HG03280 (cell line): ENCODE results near the gene MOGAT3.
A peak's percentile ranks its signal among the peaks of the same experiment; 100 is the strongest.

Source experiments
- ATAC-seq: cut with Tn5 transposase; IDR thresholded peaks from one replicate; pipeline ENCODE4 v1.9.1; 2021; ENCODE audit warnings: mild to moderate bottlenecking, moderate library complexity; ENCODE audit not compliant: unreplicated experiment

The MOGAT3 gene

GRCh38 chr7:101173752-101174244, 27.0 kb downstream of the MOGAT3 start:
- peak; percentile 66 for ATAC-seq

GRCh38 chr7:101172854-101173751, 27.7 kb downstream of the MOGAT3 start:
- ATAC-seq: no peak

- ATAC-seq: no peak
Measured at GRCh38 chr7:101172005-101172853, 28.6 kb downstream of the MOGAT3 start.

GRCh38 chr7:101171442-101171837, 29.4 kb downstream of the MOGAT3 start:
- ATAC-seq: no peak

DNA sequence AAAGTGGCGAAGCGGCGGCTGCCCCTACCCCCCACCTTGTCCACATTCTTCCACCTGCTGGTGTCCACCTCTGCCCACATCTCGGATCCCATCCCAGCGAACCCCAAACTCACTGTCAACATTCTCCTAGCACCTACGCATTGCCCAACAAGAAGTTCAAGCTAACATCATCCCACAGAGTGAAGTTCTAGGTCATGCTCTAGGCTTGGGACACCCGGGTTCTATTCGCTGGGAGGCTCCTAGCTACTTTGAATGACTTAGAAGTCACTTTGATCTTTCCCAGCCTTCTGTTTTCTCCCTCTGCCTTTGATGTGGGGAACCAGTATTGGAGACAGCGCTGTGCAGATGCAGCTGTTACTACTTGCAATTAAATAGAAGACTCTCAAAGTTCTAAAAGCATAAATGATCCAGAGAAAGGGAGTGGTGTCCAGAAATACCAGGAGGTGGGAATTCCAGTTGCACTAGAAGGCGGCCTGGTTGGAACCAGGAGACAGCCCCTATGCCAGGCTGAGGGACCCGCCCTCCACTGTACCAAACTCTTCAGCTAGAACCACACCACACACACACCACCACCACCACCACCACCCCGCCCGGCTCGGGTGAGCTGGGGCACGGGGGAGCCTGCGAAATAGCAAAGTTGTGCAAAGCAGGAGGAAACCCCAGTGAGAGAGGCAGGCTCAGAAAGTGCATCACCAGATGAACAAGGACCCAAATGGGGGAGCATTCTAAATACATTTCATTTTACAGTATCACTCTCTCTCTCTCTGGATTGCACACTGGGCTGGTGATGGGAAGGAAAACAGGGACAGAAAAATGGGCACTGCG, 30.0 kb downstream of the MOGAT3 start:
- ATAC-seq: no peak

- no peak for ATAC-seq
Measured at GRCh38 chr7:101169838-101170551, 30.8 kb downstream of the MOGAT3 start.

DNA sequence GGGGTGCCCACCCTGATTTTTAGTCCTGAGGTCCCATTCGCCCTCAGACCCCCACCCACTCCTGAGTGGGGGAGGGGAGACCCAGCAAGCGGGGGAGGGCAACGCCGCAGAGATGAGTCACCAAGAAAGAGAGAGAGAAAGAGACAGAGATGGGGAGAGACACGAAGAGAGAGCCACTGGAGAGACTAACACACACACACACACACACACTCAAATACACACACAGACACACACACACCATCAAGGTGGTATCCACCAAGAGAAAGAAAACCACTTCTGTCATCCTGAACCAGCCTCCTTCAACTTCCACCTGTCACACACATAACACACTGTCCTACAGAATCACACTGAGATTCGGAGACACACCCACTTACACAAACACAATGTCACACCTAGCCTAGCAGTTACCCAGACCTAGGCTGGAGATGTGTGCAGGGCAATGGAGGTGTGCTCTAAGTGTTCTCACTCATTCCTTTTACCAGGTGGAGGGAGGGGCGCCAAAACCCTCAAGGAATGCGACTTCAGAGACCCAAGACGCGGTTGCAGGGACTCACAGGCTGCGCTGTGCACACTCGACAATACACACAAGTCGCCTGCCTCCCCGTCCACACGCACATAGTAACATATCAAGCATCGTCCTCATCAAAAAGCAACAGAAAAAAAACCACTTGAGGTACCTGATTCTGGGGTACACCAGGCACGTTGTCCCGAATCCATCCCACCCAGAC, 31.6 kb downstream of the MOGAT3 start:
- no peak for ATAC-seq

DNA sequence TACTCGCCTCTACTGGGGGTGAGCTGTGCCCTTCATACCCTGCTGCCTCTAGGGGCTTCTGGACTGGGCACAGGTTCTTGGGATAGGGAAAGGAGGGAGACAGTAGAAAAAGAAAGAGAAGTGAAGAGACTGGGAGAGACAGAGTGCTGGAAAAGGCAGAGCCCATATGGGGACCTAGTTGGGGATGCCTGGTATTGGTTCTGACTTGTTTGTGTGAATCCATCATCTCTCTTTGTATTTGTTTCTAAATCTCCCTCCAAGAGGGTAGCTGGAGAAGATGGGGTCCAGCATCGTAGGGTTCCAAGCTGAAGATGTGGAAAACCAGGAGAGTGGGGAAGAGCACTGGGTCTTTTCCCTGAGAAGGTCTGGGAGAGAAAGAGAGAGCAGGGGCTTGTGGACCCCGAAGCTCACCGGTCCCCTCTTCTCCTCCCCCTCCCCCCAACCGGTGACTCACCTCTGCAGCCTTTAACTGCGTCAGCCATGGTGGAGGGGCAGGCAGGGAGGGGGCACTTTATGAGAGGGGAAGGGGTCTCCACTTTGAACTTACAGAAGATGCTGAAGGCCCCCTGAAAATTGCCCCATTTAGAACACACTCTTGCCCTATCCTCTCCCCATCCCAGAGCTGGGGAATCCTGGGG, 32.3 kb downstream of the MOGAT3 start:
- ATAC-seq: no peak

DNA sequence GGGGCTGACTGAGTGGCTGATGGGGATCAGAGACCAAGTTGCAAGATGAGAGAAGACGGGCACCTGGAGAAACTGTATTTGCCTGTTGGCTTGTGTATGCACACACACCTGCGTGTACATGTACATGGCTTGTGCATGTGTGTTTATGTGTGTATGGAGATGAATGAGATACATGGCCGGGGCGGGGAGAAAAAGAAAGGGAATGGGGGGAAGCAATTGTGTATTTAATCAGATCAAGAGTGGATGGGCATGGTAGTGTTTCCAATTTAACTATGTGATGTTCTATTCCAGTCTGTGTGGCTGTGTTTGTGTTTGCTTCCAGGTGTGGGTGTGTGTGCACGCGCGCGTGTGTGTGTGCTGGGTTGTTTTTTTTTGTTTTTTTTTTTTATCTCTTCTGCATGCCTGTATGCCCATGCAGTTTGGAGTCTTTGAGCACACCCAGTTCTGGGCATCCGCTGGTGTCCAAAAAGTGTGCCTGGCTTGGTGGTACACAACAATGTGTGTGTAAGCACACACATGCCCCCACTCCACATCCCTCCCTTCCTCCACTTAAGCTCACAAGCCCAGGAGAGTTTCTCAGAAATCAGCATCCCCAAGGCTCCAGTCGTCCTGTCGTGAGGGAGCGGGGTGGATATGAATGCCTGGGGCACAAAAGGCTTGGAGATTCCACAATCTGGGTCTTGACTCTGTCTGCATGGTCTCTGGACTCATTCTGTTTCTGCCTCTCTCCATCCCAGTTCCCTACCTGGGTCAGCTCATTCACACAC, 33.0 kb downstream of the MOGAT3 start:
- ATAC-seq: no peak

DNA sequence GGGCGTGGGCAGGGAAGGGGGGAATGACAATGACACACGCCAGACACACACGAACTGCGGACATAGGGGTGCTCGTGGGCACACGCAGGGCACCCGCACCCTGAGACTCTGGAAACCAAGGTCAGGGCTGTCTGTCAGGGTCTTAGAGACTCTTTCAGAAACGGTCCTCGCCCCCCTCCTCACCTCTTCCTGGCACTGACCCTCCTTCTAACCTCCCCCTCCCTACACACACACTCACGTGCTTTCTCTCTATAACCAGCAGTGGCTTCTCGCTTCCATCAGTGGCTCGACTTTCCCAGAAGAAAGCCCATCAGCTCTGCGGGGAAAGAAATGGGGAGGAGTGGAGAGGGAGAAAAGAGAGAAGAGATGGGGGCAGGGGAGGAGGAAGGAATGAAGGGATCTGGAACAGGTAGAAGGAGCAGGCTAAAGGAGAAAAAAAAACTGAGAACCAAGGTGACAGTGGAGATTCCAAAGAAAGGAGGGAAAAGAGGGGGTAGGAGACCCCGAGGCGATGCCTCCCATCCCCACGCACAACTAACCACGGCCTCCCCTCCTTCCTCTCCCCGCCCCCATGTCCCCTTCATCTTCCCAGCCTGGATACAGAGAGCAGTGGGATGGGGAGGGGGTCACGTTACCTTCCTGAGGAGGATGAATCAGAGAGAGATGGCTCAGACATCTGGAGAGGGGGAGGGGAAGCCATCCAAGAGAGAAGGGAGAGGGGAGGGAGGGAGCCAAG, 33.8 kb downstream of the MOGAT3 start:
- ATAC-seq: no peak

GRCh38 chr7:101166648-101166908, 34.3 kb downstream of the MOGAT3 start:
- no peak for ATAC-seq

GRCh38 chr7:101165958-101166647, 34.7 kb downstream of the MOGAT3 start:
- no peak for ATAC-seq

DNA sequence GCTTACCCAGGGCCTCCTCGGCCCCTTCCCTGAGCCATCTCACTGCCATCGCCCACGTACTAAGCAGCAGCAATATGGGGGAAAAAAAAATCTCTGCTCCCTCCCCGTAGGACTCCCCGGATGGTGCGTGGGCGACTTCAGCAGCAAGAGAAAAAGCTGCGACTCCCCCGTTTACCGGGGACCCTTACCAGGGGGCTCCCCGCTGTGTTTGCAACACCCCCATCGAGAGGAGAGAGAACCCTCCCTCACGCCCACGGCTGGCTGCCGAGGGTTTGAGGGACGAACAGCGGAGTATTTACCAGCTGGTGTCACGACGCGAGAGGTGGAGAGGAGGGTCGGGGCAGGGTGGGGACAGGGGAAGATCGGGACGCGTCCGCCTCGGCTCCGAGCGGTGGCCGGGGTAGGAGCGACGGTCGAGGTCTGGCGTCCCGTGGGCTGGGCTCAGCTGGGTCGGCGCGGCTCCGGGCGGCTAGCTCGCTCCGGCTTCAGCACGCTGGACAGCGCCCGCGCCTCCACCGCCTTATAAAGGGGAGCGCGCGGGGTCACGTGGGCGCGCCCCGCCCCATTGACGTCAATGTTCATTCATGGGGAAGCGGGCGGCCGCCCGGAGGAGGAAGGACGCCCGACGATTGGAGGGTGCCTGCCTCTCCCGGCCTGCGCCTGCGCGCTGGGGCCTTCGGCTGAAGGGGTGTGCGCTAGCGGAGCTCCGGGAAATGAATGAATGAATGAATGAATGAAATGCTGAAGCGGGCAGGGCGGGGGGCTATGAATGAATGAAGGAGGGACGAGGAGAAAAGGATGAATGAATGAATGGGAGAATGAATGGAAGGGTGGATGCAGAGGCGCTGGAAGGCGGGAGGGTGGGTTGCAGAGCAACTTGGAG, 35.5 kb downstream of the MOGAT3 start, which contains the start of gene VGF:
VGF (minus strand) TSS at position 495 of the 883 bp plus-strand sequence. CDS start 726 bp downstream, outside the sequence.
- peak; percentile 84 for ATAC-seq

DNA sequence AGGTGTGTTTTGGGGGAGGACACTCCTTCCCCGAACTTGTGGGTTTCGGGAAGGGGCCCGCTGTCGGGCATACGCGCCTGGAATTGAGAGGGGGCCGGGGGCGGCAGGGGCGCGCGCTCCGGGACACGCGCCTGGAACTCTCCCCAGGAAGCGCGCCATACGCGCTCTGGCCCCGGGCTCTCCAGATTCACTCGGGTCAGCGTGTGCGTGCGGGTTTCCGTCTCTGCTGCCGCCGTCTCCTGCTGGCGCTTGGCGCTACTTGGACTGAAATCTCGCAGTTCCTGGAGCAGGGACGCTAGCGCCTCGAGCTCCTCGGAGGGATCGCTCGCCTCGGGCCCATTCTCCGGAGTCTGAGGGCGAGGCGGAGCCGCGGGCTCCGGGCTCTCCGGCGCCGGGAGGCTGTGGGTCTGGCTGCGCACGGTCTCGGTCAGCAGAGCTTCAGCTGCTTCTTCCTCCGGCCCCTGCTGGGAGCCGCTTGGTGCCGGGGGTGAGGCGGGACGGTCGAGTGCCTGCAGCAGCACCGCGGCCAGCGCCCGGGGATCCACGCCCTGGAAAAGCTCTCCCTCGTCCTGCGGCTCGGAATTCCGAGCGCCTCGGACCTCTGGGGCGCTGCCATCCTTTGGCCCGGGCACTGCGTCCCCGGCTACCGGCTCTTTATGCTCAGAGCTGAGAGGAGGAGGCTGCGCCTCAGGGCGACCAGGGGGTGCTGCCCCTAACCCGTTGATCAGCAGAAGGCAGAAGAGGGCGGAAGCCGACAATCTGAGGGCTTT, 36.6 kb downstream of the MOGAT3 start:
- ATAC-seq: no peak

GRCh38 chr7:101163279-101164070, 37.4 kb downstream of the MOGAT3 start:
- no peak for ATAC-seq
